IMR-90 (cell line): Measurements from ENCODE around the gene SLC43A2. TPM values are rescaled to one million over a fixed set of nuclear protein-coding genes. Genes with fewer than 3 reads are reported as not detected.

ENCODE experiments used
- ATAC-seq: fragments of 200-7000 bp; cut with Tn5 transposase; 2 replicates; pipeline ENCODE4 v1.9.1; 2020; ENCODE audit warnings: low read depth, mild to moderate bottlenecking, moderate library complexity
- BruUV-seq: library from RNA; stranded (reverse); fragments of 400-500 nt; replicated peaks from 2 replicates; lab custom pipeline; 2021; lab: Mats Ljungman, UMichigan
- CTCF ChIA-PET: fragments of 300-600 bp; formaldehyde crosslinking; extraction: SDS; loops from one replicate; lab custom pipeline; 2021; ENCODE audit warnings: antibody characterized with exemption; lab: Yijun Ruan, JAX
- POLR2A ChIA-PET: fragments of 300-600 bp; sonication (Branson Sonifier 250); formaldehyde crosslinking; loops from one replicate; lab custom pipeline; 2022; ENCODE audit warnings: antibody characterized with exemption; ENCODE audit not compliant: unreplicated experiment; lab: Charles Lee
- DNase-seq: peaks from one replicate; pipeline ENCODE4 v3.0.0; 2013
- H2AFZ ChIP-seq: replicated peaks from 2 replicates; pipeline ENCODE3; 2013; ENCODE audit warnings: low read length, mild to moderate bottlenecking; ENCODE audit not compliant: poor library complexity
- H2AK5ac ChIP-seq: 2 replicates; pipeline ENCODE4 v1.6.1; 2013; ENCODE audit warnings: low read depth, low read length, inconsistent platforms
- H2AK9ac ChIP-seq: replicated peaks from 2 replicates; pipeline ENCODE3; 2013; ENCODE audit warnings: mild to moderate bottlenecking, low read depth, low read length, moderate library complexity; ENCODE audit not compliant: poor library complexity
- H2BK120ac ChIP-seq: 2 replicates; pipeline ENCODE4 v1.6.1; 2013; ENCODE audit warnings: low read depth, low read length, inconsistent platforms
- H2BK15ac ChIP-seq: 3 replicates; pipeline ENCODE4 v1.6.1; 2013; ENCODE audit warnings: low read depth, low read length, inconsistent platforms
- H2BK20ac ChIP-seq: 2 replicates; pipeline ENCODE4 v1.6.1; 2013; ENCODE audit warnings: low read depth, mild to moderate bottlenecking, inconsistent platforms, low read length, moderate library complexity
- H2BK5ac ChIP-seq: 2 replicates; pipeline ENCODE4 v1.6.1; 2013; ENCODE audit warnings: mild to moderate bottlenecking, low read depth, low read length, inconsistent platforms; ENCODE audit not compliant: poor library complexity, severe bottlenecking
- H3K14ac ChIP-seq: replicated peaks from 2 replicates; pipeline ENCODE4 v1.6.1; 2013; ENCODE audit warnings: low read depth, low read length, inconsistent platforms
- H3K18ac ChIP-seq: 2 replicates; pipeline ENCODE4 v1.6.1; 2013; ENCODE audit warnings: low read depth, low read length, control low read depth
- H3K23ac ChIP-seq: 2 replicates; pipeline ENCODE4 v1.6.1; 2013; ENCODE audit warnings: low read depth, low read length, inconsistent platforms
- H3K27ac ChIP-seq: 2 replicates; pipeline ENCODE4 v1.5.1; 2013; ENCODE audit warnings: mild to moderate bottlenecking, control low read depth, low read length; ENCODE audit not compliant: insufficient read depth
- H3K27me3 ChIP-seq: 2 replicates; pipeline ENCODE4 v1.6.1; 2013; ENCODE audit warnings: low read length; ENCODE audit not compliant: control insufficient read depth, insufficient read depth
- H3K36me3 ChIP-seq: 2 replicates; pipeline ENCODE4 v1.6.1; 2013; ENCODE audit warnings: low read length, mixed read lengths; ENCODE audit not compliant: control insufficient read depth, insufficient read depth
- H3K4ac ChIP-seq: 2 replicates; pipeline ENCODE4 v1.6.1; 2013; ENCODE audit warnings: low read depth, low read length, inconsistent platforms
- H3K4me1 ChIP-seq: 2 replicates; pipeline ENCODE4 v1.6.1; 2013; ENCODE audit warnings: low read length, mixed read lengths; ENCODE audit not compliant: control insufficient read depth, insufficient read depth
- H3K4me2 ChIP-seq: 2 replicates; pipeline ENCODE4 v1.6.1; 2013; ENCODE audit warnings: low read depth, mild to moderate bottlenecking, control low read depth, low read length, moderate library complexity
- H3K4me3 ChIP-seq: 2 replicates; pipeline ENCODE4 v1.5.1; 2013; ENCODE audit warnings: low read depth, mild to moderate bottlenecking, control low read depth, low read length, moderate library complexity; ENCODE audit not compliant: insufficient read depth
- H3K56ac ChIP-seq: 2 replicates; pipeline ENCODE4 v1.6.1; 2013; ENCODE audit warnings: low read length, inconsistent platforms; ENCODE audit not compliant: insufficient read depth; ENCODE audit errors: extremely low read depth
- H3K79me1 ChIP-seq, 2 experiments: 2 replicates each; pipeline ENCODE4 v1.6.1; 2013; ENCODE audit warnings: low read length in 2 of 2, inconsistent platforms in 1 of 2, low read depth in 1 of 2
- H3K9ac ChIP-seq: 2 replicates; pipeline ENCODE4 v1.6.1; 2013; ENCODE audit warnings: low read depth, low read length, control low read depth
- H3K9me1 ChIP-seq: 2 replicates; pipeline ENCODE4 v1.6.1; 2013; ENCODE audit warnings: low read length, inconsistent platforms; ENCODE audit not compliant: insufficient read depth
- H3K9me3 ChIP-seq: 2 replicates; pipeline ENCODE4 v1.6.1; 2013; ENCODE audit warnings: low read length; ENCODE audit not compliant: control insufficient read depth, insufficient read depth
- H4K20me1 ChIP-seq: 2 replicates; pipeline ENCODE4 v1.6.1; 2013; ENCODE audit warnings: low read length, inconsistent platforms; ENCODE audit not compliant: insufficient read depth
- H4K5ac ChIP-seq: 2 replicates; pipeline ENCODE4 v1.6.1; 2013; ENCODE audit warnings: mild to moderate bottlenecking, low read depth, low read length, control low read depth
- H4K8ac ChIP-seq, 2 experiments: 2 replicates each; pipeline ENCODE4 v1.6.1; 2013; ENCODE audit warnings: low read depth in 2 of 2, low read length in 2 of 2, control low read depth in 1 of 2, inconsistent platforms in 1 of 2
- H4K91ac ChIP-seq: 2 replicates; pipeline ENCODE4 v1.6.1; 2013; ENCODE audit warnings: low read depth, low read length, inconsistent platforms; ENCODE audit not compliant: insufficient read depth
- CEBPB ChIP-seq: IDR thresholded peaks from 2 replicates; pipeline ENCODE4 v1.6.1; 2012; ENCODE audit warnings: low read depth, low read length, improper control_type of control experiment
- CHD1 ChIP-seq: IDR thresholded peaks from 2 replicates; pipeline ENCODE4 v1.6.1; 2012; ENCODE audit warnings: low read depth, low read length, improper control_type of control experiment
- MXI1 ChIP-seq: IDR thresholded peaks from 2 replicates; pipeline ENCODE4 v1.6.1; 2012; ENCODE audit warnings: low read depth, mild to moderate bottlenecking, low read length, moderate library complexity, borderline replicate concordance
- WGBS, 2 experiments: methylation state at CpG; one replicate each; pipeline versions ENCODE4 v1.1.5 to v1.1.7; 2013; ENCODE audit warnings: missing lambda C conversion rate in 2 of 2; ENCODE audit not compliant: insufficient read length in 1 of 2; ENCODE audit errors: extremely low coverage in 2 of 2; 5-methylcytosine and 5-hydroxymethylcytosine counted together
- dilution Hi-C: fragments of 300-500 bp; cut with HindIII; formaldehyde crosslinking; loops from one replicate; pipeline ENCODE4 v1.14.3; 2018; ENCODE audit warnings: low sequenced_read_pairs; ENCODE audit not compliant: unreplicated experiment
- in situ Hi-C: fragments of 300-500 bp; cut with MboI; formaldehyde crosslinking; loops from 3 replicates; pipeline ENCODE4 v1.14.3; 2019; ENCODE audit warnings: low sequenced_read_pairs, inconsistent platforms, mixed read lengths
- intact Hi-C: fragments of 100-400 bp; cut with micrococcal nuclease; formaldehyde crosslinking; loops from 2 replicates; pipeline ENCODE4 v1.10.0; 2022
- polyA plus RNA-seq, 3 experiments: library from polyadenylated mRNA; depleted of rRNA; stranded (reverse); fragments of >200 nt; gene quantifications; 2 replicates each; pipeline ENCODE4 v1.2.3, GENCODE V29; 2012; ENCODE audit warnings: low replicate concordance in 1 of 3
- total RNA-seq: library from RNA; depleted of rRNA; stranded (reverse); fragments of >200 nt; gene quantifications from 2 replicates; pipeline ENCODE4 v1.2.3, GENCODE V29; 2012

Gene SLC43A2
- total and polyA plus RNA-seq, 2 of the 4 experiments (the other 2 are of a cell fraction), result 3.8 to 9.0 TPM

DNA sequence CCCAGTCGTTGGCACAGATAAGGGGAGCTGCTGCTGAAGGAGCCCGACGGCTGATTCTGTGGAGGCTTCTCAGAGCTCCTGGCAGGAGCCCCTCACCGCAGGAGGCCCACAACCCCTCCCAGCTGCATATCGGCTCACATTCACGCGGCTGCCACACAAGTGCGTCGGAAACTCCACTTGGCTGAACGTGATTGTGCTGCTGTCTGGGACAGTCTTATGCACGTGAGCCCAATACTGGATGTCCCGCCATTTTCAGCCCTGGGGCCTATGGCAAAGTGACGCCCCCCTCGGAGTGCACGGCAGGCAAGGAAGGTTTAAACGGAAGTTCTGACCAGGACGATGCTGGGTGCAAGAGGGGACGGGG, 57.3 kb downstream of the SLC43A2 start:
- H3K4me1 ChIP-seq, result peaks cover 4% of the 10 kb centered on the region; the same call in 1 of the 2 replicates
- H4K91ac ChIP-seq, result no peak overlapping the region
- intact Hi-C loops, result loop anchor here (10.0 kb wide), 1 partner anchor 213 kb away; no protein-coding TSS in a partner anchor
- no peaks in the 10 kb centered on the region for H4K20me1 ChIP-seq
- peak overlapping the region; percentile 4 for H2AFZ ChIP-seq
- peak overlapping the region; percentile 42 for H2AK9ac ChIP-seq
- no TSS peak for BruUV-seq
- no peaks in the 10 kb centered on the region for H3K9me1 ChIP-seq
- H3K4me2 ChIP-seq, result no peak overlapping the region
- no peak for ATAC-seq
- no peak overlapping the region for H3K56ac ChIP-seq
- H3K79me1 ChIP-seq, result no peaks in the 10 kb centered on the region
- in situ Hi-C loops, result no loop called here
- no peak overlapping the region for H2BK15ac ChIP-seq
- H3K14ac ChIP-seq, result no peak overlapping the region
- no peaks in the 10 kb centered on the region for H3K36me3 ChIP-seq
- no peak overlapping the region for H2BK5ac ChIP-seq
- DNase-seq, result no peak
- H3K4me3 ChIP-seq, result no peak overlapping the region
- CTCF ChIA-PET, result no interaction called here
- H3K23ac ChIP-seq, result no peak overlapping the region
- no peaks in the 10 kb centered on the region; the same call in 1 of the 2 replicates for H3K27me3 ChIP-seq
- no peak overlapping the region for H2BK20ac ChIP-seq
- 72% methylated on average over 15 of the region's 18 CpGs; no CpG with 5 or more reads in 1 of the 2 experiments for WGBS, 2 experiments
- no peak overlapping the region for H2BK120ac ChIP-seq
- H3K27ac ChIP-seq, result no peak overlapping the region
- dilution Hi-C loops, result no loop called here
- TF ChIP-seq CEBPB (no peak), CHD1 (no peak), MXI1 (no peak)
- POLR2A ChIA-PET, result interaction anchor here (0.6 kb wide), 1 partner anchor 342 kb away, joined by 6 read pairs; no protein-coding TSS in a partner anchor
- H3K9ac ChIP-seq, result no peak overlapping the region
- no peaks in the 10 kb centered on the region for H3K9me3 ChIP-seq
- H4K8ac ChIP-seq, result no peak overlapping the region
- no peak overlapping the region for H3K18ac ChIP-seq
- H2AK5ac ChIP-seq, result peak overlapping the region; percentile 8; the same call in 1 of the 2 replicates
- no peak overlapping the region for H4K5ac ChIP-seq
- H3K4ac ChIP-seq, result no peak overlapping the region
